ENCODE measurements around the gene AQP2.
"Not testable (repeated sequence)": the region's sequence is repeated elsewhere in the genome, so short reads cannot be mapped to it uniquely, and the experiment has no call there.

The AQP2 gene

GRCh38 chr12:49982246-49983087 lies 31.9 kb downstream of the AQP2 start:
- TF ChIP-seq CTCF (conservative IDR thresholded peaks at IDR 0.05; ENCODE audit: low read depth, low read length), result peak; percentile 4
- peak; percentile 20 for DNase-seq (ENCODE audit: low read depth)
- H3K4me3 ChIP-seq (ENCODE audit: low read depth, low read length), result no peak overlapping the region

GRCh38 chr12:49983892-49984291 lies 33.4 kb downstream of the AQP2 start:
- no peak overlapping the region for H3K4me3 ChIP-seq (ENCODE audit: low read depth, low read length)
- no peak for TF ChIP-seq CTCF (conservative IDR thresholded peaks at IDR 0.05; ENCODE audit: low read depth, low read length)
- peak; percentile 91 for DNase-seq (ENCODE audit: low read depth)

GRCh38 chr12:49984476-49985359 lies 34.2 kb downstream of the AQP2 start:
- H3K4me3 ChIP-seq (ENCODE audit: low read depth, low read length), result no peak overlapping the region
- no peak for TF ChIP-seq CTCF (conservative IDR thresholded peaks at IDR 0.05; ENCODE audit: low read depth, low read length)
- peak; percentile 12 for DNase-seq (ENCODE audit: low read depth)

GRCh38 chr12:49985981-49986380 lies 35.4 kb downstream of the AQP2 start:
- peak; percentile 33 for DNase-seq (ENCODE audit: low read depth)

GRCh38 chr12:49986476-49986875 lies 35.9 kb downstream of the AQP2 start:
- H3K4me3 ChIP-seq (ENCODE audit: low read depth, low read length); DNase-seq (ENCODE audit: low read depth): not testable (repeated sequence)

More at GRCh38 chr12:49985981-49986380, 35.4 kb downstream of the AQP2 start:
- no peak for TF ChIP-seq CTCF (conservative IDR thresholded peaks at IDR 0.05; ENCODE audit: low read depth, low read length)
- no peak overlapping the region for H3K4me3 ChIP-seq (ENCODE audit: low read depth, low read length)

- no peak overlapping the region for H3K4me3 ChIP-seq (ENCODE audit: low read depth, low read length)
- no peak for TF ChIP-seq CTCF (conservative IDR thresholded peaks at IDR 0.05; ENCODE audit: low read depth, low read length)
- DNase-seq (ENCODE audit: low read depth), result peak; percentile 20
These were observed 37.2 kb downstream of the AQP2 start for GRCh38 chr12:49987625-49988303.

- not testable (repeated sequence) for DNase-seq (ENCODE audit: low read depth); H3K4me3 ChIP-seq (ENCODE audit: low read depth, low read length)
These were observed 38.9 kb downstream of the AQP2 start for GRCh38 chr12:49989400-49989799.

Data from choroid plexus epithelial cell (primary cell).